NK-92 (cell line): ENCODE measurements around the gene KRIT1.
"Not testable (repeated sequence)": the region's sequence is repeated elsewhere in the genome, so short reads cannot be mapped to it uniquely, and the experiment has no call there.

Source experiments
- DNase-seq: peaks from one replicate; lab custom pipeline; 2025; ENCODE audit not compliant: unreplicated experiment; lab: John Stamatoyannopoulos, UW

KRIT1 gene

DNA sequence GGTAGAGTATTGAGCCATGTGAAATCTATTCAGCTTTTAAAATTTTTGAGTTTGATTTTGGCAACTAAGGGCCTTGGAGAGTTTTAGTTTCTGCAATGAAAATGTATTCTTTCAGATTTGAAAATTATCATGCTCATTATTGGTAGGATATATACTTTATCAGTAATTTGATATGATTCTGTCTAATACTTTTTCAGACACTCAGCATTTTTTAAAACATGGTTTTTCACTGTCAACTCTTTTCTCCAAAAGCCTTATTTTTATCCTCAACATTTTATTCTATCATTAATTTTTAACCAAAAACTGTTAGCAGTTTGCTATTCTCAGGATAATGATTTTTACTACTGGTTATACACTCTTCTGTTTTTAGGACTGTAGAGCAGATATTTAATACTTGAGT, 4.9 kb upstream of the KRIT1 start:
- no peak for DNase-seq

DNA sequence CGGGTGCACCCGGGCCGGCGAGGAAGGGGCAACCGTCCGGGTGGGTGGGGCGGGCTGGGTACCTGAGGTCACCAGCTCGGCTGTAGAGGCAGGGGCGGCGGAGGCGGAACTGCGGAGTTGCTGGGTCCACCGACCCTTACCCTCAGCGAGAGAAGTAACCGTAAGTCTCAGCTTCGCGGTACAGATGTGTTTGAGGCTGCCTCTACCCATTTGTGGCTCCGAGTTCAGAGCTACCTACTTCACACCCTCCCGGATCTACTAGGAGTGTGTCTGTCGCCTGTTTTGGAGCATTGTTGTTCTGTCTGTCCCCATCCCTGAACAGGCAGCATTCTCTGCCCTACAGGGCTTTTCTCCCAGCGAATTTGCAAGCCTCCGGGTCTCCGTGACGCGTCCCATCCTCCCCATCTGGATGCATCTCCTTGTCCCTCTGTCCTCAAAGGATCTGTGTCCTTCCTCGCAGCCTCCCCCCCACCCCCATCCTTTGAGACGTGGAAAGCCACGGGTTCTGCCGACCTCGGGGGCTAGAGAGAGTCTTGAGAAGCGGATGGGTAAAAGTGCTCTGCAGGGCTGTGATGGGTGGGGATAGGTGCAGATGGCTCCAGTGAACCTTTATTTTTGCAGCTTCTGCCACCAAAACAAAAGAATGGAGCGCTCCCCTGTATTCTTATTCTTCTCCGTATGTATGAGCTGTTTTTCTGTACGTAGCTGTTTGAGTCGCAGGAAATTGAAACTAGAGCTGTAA, 817 bp upstream of the KRIT1 start:
- no peak for DNase-seq

DNA sequence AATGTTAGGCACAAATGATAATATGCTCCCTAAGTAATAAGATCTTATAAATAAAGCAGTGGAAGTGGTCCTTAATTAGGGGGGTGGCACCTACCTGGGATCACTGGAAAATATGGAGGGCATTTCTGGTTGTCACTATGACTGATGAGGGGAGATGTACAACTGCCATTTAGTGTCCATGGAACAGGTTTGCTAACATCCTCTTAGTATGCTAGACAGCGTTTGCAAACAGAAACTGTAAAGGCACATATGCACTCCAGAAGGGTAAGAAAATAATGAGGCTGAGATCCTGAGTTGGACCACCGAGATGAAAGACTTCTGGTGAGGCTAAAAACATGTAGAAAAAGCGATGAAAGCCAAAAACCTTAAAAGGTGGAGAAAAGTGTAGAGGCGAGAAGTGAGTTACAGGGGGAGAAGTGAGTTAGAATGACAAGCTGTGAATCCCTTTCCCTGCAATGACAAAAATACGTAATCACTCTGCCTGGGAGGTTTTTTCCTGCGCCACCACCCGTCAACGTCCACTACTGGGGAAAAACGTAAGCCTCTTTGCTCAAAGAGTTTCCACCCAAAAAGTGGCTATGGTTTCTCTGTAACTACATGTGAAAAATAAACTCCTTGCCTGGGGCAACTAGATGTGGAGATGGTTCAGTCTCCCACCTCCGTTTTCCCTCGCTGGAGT, 767 bp downstream of the KRIT1 start:
- DNase-seq, result no peak

DNA sequence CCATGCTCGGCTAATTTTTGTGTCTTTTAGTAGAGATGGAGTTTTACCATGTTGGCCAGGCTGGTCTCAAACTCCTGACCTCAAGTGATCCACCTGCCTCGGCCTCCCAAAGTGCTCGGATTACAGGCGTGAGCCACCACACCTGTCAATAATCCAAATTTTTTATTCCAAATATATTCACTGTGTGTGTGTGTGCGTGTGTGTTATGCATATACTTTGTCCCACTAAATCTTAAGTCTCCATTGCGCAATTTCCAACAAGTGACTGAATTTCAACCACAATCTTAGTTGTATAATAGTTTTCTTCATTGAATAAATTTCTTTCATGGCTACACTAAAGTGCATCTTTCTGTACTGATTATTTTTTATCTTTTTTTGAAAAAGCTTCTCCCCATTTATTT, 2.7 kb downstream of the KRIT1 start:
- DNase-seq, result no peak

DNA sequence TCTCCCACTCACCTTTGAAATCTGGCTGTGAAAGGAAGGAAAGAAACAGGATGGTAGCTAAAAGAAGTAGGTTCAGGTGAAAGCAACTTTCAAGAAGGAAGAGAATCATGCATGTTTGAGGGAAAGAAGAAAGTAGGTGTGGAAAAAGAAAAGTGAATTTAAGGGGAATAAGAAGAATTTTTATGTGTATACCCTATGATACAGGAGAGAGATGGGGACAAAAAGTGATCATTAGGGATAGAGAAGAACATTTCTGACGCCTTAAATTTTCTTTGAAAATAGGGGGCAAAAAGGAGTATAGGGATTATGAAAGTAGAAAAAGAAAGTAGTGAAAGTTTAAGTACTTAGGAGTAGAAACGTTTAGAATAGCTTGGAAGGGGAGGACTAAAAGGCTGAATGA, 15.2 kb downstream of the KRIT1 start:
- no peak for DNase-seq

DNA sequence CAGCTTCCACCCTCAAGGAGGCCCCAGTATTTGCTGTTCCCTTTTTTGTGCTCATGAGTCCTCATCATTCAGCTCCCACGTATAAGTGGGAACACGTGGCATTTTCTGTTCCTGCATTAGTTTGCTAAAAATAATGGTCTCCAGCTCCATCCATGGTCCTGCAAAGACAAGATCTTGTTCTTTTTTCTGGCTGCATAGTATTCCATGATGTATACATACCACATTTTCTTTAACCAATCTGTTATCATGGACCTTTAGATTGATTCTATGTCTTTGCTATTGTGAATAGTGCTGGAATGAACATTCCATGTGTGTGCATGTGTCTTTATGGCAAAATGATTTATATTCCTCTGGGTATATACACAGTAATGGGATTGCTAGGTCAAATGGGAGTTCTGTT, 17.0 kb downstream of the KRIT1 start:
- no peak for DNase-seq

DNA sequence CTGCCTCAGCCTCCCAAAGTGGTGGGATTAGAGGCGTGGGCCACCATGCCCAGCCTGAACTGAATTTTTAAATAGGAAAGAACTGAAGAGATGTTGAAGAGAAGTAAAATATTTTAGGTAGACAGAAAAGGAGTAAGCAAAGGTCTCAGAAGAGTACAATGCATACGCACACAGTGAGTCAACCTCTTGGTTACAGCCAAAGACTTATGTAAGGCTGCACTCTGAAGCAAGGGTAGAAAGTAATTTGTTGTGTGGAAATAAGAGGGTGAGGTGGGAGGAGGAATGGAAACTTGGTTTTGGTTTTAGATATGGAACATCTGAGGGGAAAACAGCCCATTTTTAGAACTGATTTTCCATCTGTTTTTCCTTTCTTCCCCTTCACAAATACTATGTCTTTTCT, 17.6 kb downstream of the KRIT1 start:
- no peak for DNase-seq

DNA sequence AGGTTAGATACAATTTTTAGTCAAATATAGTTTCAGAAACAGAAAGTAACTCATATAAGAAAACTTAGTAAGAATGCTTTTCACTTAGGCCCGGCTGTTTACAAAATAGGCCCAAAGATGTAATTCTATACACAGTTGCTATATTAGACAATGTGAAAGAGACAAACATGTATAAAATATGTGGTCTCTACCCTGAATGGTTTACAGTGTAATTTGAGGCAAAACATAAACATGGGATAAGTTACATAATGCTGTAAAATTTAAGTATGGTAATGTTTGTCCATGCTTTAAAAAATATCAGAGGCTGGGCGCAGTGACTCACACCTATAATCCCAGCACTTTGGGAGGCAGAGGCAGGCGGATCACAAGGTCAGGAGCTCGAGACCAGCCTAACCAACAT, 18.7 kb downstream of the KRIT1 start:
- DNase-seq, result no peak

DNA sequence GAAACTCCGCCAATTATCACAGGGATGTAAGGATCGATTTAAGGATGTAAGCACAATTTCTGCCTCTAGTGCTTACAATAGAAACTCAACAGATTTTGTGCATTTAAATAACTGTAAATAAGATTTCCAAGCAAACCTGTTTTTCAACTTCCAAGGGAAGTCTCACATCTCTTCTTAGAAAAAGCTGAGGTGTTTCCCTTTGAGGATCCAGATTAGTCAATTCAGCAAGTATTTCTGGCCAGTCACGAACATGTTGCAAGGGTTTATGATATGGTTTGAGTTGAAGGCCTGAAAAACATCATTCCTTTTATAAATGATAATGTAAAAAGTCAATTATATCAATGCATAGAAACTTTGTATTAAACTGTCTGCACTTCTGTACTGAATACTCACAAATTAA, 23.9 kb downstream of the KRIT1 start:
- DNase-seq, result no peak

DNA sequence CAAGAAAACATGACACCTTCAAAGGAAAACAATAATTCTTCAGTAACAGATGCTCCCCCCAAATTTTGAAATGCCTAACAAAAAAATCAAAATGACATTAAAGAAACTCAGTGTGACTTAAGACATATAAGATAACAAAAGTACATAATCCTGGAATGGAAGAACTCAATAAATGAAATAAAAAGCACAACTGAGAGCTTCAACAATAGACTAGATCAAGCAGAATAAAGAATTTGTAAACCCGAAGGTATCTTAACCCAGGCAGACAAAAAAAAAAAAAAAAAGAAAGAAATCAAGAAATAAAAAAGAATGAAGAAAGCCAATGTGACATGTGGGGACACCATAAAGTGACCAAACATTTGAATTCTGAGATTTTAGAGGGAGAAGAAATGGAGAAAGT, 39.0 kb downstream of the KRIT1 start:
- DNase-seq, result no peak

DNA sequence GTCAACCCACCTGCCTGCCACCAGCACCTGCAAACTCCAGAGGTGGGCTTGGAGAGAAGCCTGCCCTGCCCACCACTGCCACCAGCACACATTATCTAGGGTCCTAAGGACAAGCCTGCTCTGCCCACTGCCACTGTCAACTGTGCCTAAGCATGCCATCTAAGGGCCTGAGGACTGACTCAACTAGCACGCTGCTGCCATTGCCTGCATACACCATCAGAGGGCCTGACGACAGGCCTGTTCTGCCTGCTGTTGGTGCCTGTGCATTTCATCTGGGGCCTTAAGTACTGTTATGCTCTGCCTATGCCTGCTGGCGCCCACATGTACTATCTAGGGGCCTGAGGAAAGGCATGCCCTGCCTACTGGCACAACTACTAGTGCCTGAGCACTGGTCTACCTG, 39.7 kb downstream of the KRIT1 start:
- no peak for DNase-seq

DNA sequence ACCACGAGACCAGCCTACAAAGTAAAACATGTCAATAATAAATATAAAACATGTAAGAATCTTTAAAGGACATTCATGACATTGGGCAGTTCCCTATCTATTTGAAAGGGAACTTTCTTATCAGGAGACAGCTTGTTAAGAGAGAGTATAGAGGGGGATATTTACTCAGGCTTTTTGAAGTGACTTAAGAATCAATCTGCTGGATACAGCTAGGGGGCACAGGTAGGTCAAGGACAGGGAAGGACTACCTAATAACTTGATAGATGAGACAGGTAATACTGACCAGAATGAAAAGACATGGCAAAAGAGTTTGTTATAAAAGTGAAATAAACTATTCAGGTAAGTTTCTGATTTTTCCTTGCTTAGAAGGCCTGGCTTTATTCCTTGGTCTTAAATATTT, 44.9 kb downstream of the KRIT1 start:
- DNase-seq, result no peak

DNA sequence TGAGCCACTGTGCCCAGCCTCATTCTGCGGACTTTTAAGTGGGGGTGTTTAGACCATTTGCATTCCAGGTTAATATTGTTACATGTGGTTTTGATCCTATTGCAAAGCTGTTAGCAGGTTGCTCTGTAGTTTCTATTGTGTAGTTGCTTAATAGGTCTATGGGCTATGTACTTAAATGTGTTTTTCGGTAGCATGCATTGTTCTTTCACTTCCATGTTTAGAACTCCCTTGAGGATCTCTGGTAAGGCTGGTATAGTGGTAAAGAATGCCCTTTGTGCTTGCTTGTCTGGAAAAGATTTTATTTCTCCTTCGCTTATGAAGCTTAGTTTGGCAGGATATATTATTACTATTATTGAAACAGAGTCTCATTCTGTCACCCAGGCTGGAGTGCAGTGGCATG, 53.4 kb downstream of the KRIT1 start:
- no peak for DNase-seq

DNA sequence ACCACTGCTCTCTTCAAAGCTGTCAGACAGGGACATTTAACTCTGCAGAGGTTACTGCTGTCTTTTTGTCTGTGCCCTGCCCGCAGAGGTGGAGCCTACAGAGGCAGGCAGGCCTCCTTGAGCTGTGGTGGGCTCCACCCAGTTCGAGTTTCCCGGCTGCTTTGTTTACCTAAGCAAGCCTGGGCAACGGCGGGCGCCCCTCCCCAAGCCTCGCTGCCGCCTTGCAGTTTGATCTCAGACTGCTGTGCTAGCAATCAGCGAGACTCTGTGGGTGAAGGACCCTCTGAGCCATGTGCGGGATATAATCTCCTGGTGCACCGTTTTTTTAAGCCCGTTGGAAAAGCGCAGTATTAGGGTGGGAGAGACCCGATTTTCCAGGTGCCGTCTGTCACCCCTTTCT, 56.5 kb downstream of the KRIT1 start:
- DNase-seq, result not testable (repeated sequence)

DNA sequence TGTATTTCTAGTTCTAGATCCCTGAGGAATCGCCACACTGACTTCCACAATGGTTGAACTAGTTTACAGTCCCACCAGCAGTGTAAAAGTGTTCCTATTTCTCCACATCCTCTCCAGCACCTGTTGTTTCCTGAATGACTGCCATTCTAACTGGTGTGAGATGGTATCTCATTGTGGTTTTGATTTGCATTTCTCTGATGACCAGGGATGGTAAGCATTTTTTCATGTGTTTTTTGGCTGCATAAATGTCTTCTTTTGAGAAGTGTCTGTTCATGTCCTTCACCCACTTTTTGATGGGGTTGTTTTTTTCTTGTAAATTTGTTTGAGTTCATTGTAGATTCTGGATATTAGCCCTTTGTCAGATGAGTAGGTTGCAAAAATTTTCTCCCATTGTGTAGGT, 61.4 kb downstream of the KRIT1 start:
- not testable (repeated sequence) for DNase-seq

DNA sequence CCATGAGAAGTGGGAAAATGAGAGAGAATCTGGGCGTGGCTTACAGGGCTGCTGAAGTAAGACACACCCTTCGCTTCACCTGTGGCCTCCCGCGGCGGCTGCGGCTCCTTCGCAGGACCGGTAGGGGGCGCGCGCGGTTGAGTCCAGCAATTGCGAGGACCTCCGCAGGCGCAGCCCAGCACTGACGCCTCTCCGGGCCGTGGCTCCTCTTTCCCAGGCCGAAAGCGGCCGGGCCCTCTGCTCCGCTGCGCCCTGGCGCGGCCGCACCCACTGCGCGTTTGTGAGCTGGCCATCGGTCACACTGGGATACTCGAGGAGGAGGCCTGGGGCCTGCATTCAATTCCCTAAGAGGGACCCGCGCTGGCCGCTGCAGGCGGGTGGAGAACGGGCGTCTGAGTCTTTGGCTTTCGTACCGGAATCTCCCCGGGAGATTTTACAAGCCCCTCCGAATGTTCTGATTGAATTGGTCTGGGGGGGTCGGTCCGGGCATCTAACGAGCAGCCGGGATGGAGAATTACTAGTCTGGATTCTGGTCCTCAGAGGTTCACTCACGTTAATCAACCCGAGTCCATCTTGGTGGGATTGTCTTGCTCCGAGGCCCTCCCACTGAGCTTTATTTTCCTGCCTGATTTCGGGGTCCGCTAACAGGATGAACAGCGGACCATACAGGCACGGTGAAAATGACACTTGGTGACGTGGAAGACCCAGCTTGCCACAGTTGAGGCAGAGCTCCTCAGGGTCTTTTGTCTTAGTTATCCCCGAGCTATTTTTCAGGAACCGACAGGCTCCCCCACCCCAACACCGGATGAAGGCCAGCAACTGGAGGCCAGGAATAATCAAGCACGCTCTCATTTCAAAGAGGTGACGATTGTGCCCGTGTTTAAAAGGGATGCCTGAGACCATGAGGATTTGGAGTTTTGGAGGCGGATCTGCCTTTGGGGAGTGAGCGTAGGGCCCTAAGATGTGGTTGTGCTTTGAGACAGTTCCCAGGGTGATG, 66.5 kb downstream of the KRIT1 start, which contains the start of gene LRRD1:
TSS of gene LRRD1 (minus strand) at position 215 of the 997 bp plus-strand sequence. CDS start 13,940 bp downstream, outside the sequence.
- peak; percentile 22 for DNase-seq

DNA sequence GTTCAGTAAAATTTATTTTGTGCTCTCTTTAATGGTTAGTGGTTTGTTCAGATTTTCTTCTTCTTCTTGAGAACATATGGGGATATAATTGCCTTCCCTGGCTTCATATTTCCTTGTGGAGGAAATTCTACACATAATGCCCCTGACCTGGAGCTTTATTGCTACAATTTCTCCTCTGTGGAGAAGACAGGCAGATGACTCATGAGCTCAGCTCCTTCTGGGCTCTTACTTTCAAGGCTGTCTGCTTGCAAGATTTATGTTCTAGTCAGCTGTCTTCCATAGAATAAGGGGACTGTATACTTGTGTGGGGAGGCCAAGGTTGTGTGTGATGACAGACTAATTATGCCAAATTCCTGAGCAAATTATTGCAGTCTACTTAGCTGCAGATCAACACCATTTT, 68.4 kb downstream of the KRIT1 start:
- no peak for DNase-seq

DNA sequence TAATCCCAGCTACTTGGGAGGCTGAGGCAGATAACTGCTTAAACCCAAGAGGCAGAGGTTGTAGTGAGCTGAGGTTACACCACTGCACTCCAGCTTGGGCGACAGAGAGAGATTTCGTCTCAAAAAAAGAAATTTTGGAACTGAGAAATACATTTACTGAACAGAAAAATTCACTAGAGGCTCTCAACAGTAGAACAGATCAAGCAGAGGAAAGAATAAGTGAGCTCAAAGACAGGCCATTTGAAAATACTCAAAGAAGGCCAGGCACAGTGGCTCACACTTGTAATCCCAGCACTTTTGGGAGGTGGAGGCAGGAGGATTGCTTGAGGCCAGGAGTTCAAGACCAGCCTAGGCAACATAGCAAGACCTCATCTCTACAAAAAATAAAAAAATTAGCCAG, 76.2 kb downstream of the KRIT1 start:
- not testable (repeated sequence) for DNase-seq

DNA sequence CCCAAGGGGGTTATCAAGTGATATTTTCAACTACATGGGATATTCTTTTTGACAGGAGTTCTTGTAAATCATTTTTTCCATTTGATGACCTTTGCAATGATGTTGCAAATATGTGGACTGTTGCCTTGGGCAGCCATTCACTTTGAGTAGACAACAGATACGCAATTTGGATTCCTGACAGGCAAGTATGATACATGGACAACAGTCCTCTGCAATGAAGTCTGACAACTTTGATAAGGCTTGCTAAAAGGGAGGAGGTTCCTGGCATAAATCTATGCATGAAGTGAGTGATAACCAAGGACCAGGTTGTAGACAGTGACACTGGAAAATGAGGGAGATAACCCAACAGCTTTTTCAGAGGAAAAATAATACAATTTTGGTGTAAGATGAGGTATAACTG, 84.4 kb downstream of the KRIT1 start:
- no peak for DNase-seq

DNA sequence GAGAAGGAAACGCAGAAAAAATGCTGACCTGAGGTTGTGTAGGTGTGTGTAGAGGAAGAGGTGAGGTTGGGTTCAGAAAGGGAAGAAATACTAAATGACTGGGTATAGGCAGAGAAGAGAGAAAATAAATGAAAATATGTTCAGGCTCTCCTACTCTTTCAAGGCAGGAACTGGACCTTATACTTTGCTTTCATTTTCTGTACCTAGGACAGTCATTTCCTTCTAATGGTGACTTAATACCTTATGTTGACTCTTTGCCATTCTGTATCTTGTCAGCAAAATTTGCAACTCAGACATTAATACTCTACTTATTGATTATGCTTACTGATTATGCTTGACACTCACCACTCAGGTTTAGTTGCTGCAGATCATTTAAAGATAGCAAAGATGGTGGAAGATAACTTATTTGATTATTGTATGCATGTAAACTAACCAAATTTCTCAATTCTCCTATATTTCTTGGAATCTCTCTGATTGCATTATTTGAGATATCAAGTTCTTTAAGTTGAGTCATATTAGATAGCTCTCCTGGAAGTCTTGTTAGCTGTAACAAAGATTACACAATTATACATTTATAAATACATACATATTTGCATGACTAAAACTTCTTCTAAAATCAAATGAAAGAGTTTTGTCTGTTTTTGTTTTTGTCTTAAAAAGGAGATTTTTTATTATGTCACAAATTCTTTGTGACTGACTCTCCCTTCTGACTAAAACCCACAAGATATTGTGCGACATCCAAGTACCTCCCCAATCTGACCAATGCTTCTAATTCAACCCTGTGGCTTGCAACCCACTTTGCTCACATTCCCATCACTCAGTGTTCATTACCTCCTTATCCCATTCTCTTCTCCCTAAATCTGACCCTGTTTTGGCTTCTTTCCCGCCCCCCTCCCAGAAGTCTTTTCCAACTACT, 86.8 kb downstream of the KRIT1 start:
- DNase-seq, result no peak
